ENCODE results near the gene ATP6V0A4.

GRCh38 chr7:138658889-138659288 lies 139.1 kb downstream of the ATP6V0A4 start:
- TF ChIP-seq EZH2 (IDR thresholded peaks at IDR 0.05; ENCODE audit: insufficient read depth, poor library complexity, severe bottlenecking) (no peak), EZH2phosphoT487 (IDR thresholded peaks at IDR 0.05; ENCODE audit: insufficient read depth, low read depth) (no peak)

Data from GM23248 (cell line).